CD4-positive, alpha-beta T cell (primary cell): Measurements from ENCODE around the gene ODF2. TPM values are rescaled to one million over a fixed set of nuclear protein-coding genes. Genes with fewer than 3 reads are reported as not detected.
"Not testable (repeated sequence)": the region's sequence is repeated elsewhere in the genome, so short reads cannot be mapped to it uniquely, and the experiment has no call there.

Experiments used
- ATAC-seq: fragments of 200-7000 bp; cut with Tn5 transposase; one replicate; pipeline ENCODE4 v1.10.0; 2022; ENCODE audit warnings: mild to moderate bottlenecking; ENCODE audit not compliant: poor library complexity
- CTCF ChIA-PET: fragments of 350-600 bp; sonication (Branson Sonifier 250); formaldehyde crosslinking; loops from one replicate; lab custom pipeline; 2021; ENCODE audit warnings: antibody characterized with exemption, inconsistent platforms; lab: Charles Lee
- POLR2A ChIA-PET: fragments of 350-600 bp; sonication (Branson Sonifier 250); formaldehyde crosslinking; loops from one replicate; lab custom pipeline; 2021; ENCODE audit warnings: antibody characterized with exemption, inconsistent platforms; lab: Charles Lee
- DNase-seq, 14 experiments: peaks; one replicate each; pipeline ENCODE4 v3.0.0-alpha.2; 2013 to 2020; ENCODE audit warnings: mixed read lengths in 2 of 14
- H3K27ac ChIP-seq, 2 donors: one replicate each; pipeline versions ENCODE4 v1.5.1 to v1.7.0; 2013; ENCODE audit warnings: low read length in 2 of 2, low read depth in 1 of 2, mild to moderate bottlenecking in 1 of 2
- H3K27me3 ChIP-seq, 2 experiments: 1 replicate in 1 of 2; 2 replicates in 1 of 2; pipeline versions ENCODE4 v1.6.1 to v1.7.0; 2013; ENCODE audit warnings: low read length in 2 of 2, control low read depth in 1 of 2, mild to moderate bottlenecking in 1 of 2, moderate library complexity in 1 of 2; ENCODE audit not compliant: insufficient read depth in 2 of 2, control insufficient read depth in 1 of 2
- H3K36me3 ChIP-seq: one replicate; pipeline ENCODE4 v1.6.1; 2013; ENCODE audit warnings: low read length, control low read depth; ENCODE audit not compliant: insufficient read depth
- H3K4me1 ChIP-seq: one replicate; pipeline ENCODE4 v1.6.1; 2013; ENCODE audit warnings: low read length, control low read depth; ENCODE audit not compliant: insufficient read depth
- H3K4me3 ChIP-seq: one replicate; pipeline ENCODE4 v1.5.1; 2013; ENCODE audit warnings: mild to moderate bottlenecking, low read length, moderate library complexity
- H3K9me3 ChIP-seq, 2 experiments: 1 replicate in 1 of 2; 2 replicates in 1 of 2; pipeline versions ENCODE4 v1.6.1 to v1.7.0; 2013; ENCODE audit warnings: low read length in 2 of 2, mild to moderate bottlenecking in 2 of 2, control low read depth in 1 of 2, moderate library complexity in 1 of 2; ENCODE audit not compliant: control insufficient read depth in 1 of 2, insufficient read depth in 1 of 2
- H3K27ac Mint-ChIP-seq: one replicate; pipeline ENCODE4 v1.8.0; 2020; ENCODE audit warnings: mixed read lengths
- H3K27me3 Mint-ChIP-seq: one replicate; pipeline ENCODE4 v1.8.0; 2021; ENCODE audit warnings: mixed read lengths
- H3K36me3 Mint-ChIP-seq: one replicate; pipeline ENCODE4 v1.8.0; 2021; ENCODE audit warnings: low read depth, mixed read lengths
- H3K4me1 Mint-ChIP-seq: one replicate; pipeline ENCODE4 v1.8.0; 2021; ENCODE audit warnings: low read depth, mixed read lengths
- H3K4me3 Mint-ChIP-seq: one replicate; pipeline ENCODE4 v1.8.0; 2020; ENCODE audit warnings: mild to moderate bottlenecking, mixed read lengths
- H3K9me3 Mint-ChIP-seq: one replicate; pipeline ENCODE4 v1.8.0; 2020; ENCODE audit warnings: mixed read lengths
- intact Hi-C, 2 experiments: fragments of 100-400 bp; cut with DNase I in 1 of 2; cut with micrococcal nuclease in 1 of 2; formaldehyde crosslinking; loops; one replicate each; pipeline versions ENCODE4 v1.15.1 to v1.9.0; 2023 to 2025; cut with DNase I, micrococcal nuclease
- total RNA-seq, 174 experiments: library from RNA in 2 of 174; stranded (reverse) in 2 of 174; gene quantifications; one replicate each; pipeline ENCODE4 v1.2.3 and lab custom pipeline; 2021 to 2026
- TF ChIP-seq, protein P1 (sequence below): fragments of 200-600 bp; IDR thresholded peaks from one replicate; pipeline ENCODE4 v1.8.0; 2022; ENCODE audit warnings: antibody characterized with exemption, mild to moderate bottlenecking

The ODF2 gene
- total RNA-seq, 2 experiments from 2014 or later = 18.3 to 21.3 TPM

DNA sequence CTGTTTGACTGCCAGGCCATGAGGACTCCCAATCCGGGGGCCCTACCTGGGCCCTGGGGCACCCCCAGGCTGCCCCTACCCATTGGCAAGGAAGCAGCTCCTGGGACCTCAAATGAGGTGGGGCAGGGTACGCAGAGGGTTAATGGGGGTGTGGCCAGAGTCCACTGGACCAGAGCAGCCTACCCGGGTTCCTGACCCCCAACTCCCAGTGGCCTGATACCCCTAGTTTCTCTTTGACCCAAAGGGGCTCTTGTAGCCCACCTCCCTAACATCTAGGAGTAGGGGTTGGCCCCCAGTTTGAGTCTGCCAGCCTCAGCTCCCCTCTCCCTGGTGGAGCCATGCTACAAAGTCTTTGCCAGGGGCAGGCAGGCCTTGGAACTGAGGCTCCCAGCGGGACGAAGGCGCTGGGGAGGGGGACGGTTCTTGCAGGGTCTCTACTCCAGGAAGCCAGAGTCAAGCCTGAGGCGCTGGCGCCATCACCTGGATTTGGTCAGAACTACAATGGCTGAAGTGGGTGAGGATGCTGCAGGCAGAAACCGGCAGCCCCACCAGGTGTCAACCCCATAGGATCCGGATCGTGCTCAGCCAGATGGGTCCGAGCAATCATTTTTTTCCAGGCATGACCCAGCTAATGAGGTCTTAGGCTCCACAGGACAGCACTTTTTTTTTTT, 43.6 kb upstream of the ODF2 start:
- no peaks in the 10 kb centered on the region for H3K9me3 Mint-ChIP-seq
- Histone ChIP-seq H3K4me3 (no peak overlapping the region), H3K4me1 (no peaks in the 10 kb centered on the region), H3K9me3 (peaks cover 0 to 6% of the 10 kb centered on the region in 2 experiments), H3K27ac (no peak overlapping the region), H3K36me3 (no peaks in the 10 kb centered on the region), H3K27me3 (peaks cover 38 to 53% of the 10 kb centered on the region in 2 experiments)
- ATAC-seq = peak; percentile 79
- ChIA-PET CTCF (interaction anchor here (0.9 to 2.5 kb wide), 4 partner anchors 8 to 117 kb away, joined by 4 to 20 read pairs (median 4); no protein-coding TSS in a partner anchor), POLR2A (no interaction called here)
- no peak overlapping the region for H3K27ac Mint-ChIP-seq
- no peaks in the 10 kb centered on the region for H3K36me3 Mint-ChIP-seq
- H3K4me3 Mint-ChIP-seq = no peak overlapping the region
- intact Hi-C loops = loop anchor here (1.0 to 2.0 kb wide), 3 partner anchors 49 to 117 kb away; no protein-coding TSS in a partner anchor
- H3K27me3 Mint-ChIP-seq = peaks cover 66% of the 10 kb centered on the region
- TF ChIP-seq, protein P1, sequence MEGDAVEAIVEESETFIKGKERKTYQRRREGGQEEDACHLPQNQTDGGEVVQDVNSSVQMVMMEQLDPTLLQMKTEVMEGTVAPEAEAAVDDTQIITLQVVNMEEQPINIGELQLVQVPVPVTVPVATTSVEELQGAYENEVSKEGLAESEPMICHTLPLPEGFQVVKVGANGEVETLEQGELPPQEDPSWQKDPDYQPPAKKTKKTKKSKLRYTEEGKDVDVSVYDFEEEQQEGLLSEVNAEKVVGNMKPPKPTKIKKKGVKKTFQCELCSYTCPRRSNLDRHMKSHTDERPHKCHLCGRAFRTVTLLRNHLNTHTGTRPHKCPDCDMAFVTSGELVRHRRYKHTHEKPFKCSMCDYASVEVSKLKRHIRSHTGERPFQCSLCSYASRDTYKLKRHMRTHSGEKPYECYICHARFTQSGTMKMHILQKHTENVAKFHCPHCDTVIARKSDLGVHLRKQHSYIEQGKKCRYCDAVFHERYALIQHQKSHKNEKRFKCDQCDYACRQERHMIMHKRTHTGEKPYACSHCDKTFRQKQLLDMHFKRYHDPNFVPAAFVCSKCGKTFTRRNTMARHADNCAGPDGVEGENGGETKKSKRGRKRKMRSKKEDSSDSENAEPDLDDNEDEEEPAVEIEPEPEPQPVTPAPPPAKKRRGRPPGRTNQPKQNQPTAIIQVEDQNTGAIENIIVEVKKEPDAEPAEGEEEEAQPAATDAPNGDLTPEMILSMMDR = no peak
- DNase-seq = peak; percentile 19 to 66 (median 39)
- no peaks in the 10 kb centered on the region for H3K4me1 Mint-ChIP-seq

DNA sequence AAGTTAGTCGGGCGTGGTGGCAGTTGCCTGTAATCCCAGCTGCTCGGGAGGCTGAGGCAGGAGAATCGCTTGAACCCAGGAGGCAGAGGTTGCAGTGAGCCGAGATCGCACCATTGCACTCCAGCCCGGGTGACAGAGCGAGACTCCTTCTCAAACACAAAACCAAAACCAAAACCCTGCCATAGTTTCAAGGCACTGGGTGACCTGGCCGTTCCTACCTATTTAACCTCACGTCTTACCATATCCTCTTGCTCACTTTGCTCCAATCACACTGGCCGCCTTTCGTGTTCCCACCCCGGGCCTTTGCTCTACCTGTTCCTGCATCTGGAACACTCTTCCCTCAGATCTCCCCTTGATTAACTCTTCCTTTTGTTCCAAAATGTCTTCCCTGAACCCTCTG, 42.1 kb upstream of the ODF2 start:
- intact Hi-C loops = loop anchor here (2.0 kb wide), 2 partner anchors 51 to 119 kb away; no protein-coding TSS in a partner anchor
- H3K27ac Mint-ChIP-seq, H3K4me3 ChIP-seq, H3K27ac ChIP-seq, H3K4me3 Mint-ChIP-seq, H3K4me1 Mint-ChIP-seq, H3K36me3 ChIP-seq, POLR2A ChIA-PET, H3K9me3 ChIP-seq, ATAC-seq, DNase-seq, H3K4me1 ChIP-seq, H3K9me3 Mint-ChIP-seq, H3K36me3 Mint-ChIP-seq: not testable (repeated sequence)
- CTCF ChIA-PET = interaction anchor here (1.9 kb wide), 1 partner anchor 52 kb away, joined by 5 read pairs; no protein-coding TSS in a partner anchor
- H3K27me3 ChIP-seq = peaks cover 36 to 63% of the 10 kb centered on the region in 2 experiments
- H3K27me3 Mint-ChIP-seq = peaks cover 64% of the 10 kb centered on the region

DNA sequence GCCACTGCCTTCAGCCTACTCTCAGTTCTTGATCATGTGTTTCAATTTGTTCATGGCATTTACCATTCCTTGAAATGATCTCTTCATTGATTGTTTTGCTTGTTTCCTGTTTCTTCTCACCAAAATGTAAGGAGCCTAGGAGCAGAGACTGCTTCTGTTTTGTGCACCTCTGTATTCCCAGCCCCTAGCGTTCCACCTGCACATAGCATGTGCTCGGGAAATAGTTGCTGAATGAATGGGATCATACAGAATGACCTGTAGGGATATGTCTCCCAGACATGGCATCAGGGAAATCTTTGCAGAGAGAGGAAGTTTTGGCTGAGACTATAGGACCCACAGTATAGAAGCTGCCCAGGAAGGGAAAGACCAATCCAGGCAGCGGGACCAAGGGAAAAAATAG, 41.3 kb upstream of the ODF2 start:
- Mint-ChIP-seq H3K4me1 (peaks cover 6% of the 10 kb centered on the region), H3K36me3 (no peaks in the 10 kb centered on the region), H3K4me3 (no peak overlapping the region), H3K27me3 (peaks cover 69% of the 10 kb centered on the region), H3K27ac (no peak overlapping the region), H3K9me3 (no peaks in the 10 kb centered on the region)
- Histone ChIP-seq H3K4me3 (no peak overlapping the region), H3K4me1 (peaks cover 8% of the 10 kb centered on the region), H3K36me3 (no peaks in the 10 kb centered on the region), H3K27me3 (peaks cover 39 to 65% of the 10 kb centered on the region in 2 experiments), H3K27ac (no peak overlapping the region), H3K9me3 (peaks cover 0 to 6% of the 10 kb centered on the region in 2 experiments)
- ATAC-seq (no peak), DNase-seq (no peak)
- intact Hi-C loops = no loop called here
- POLR2A ChIA-PET = no interaction called here
- CTCF ChIA-PET = interaction anchor here (1.9 kb wide), 1 partner anchor 52 kb away, joined by 5 read pairs; no protein-coding TSS in a partner anchor
- TF ChIP-seq, protein P1 = no peak
